ENCODE data around the gene HTATSF1.

GRCh38 chrX:136496186-136496763 is 1.1 kb upstream of the HTATSF1 start:
- TF ChIP-seq CTCF (IDR thresholded peaks at IDR 0.05) (no peak), POLR2A (IDR thresholded peaks at IDR 0.05) (no peak)

Data from tibial nerve (tissue), 3 donors.